SU-DHL-6 (cell line): ENCODE measurements around the gene MIF4GD.

ENCODE experiments used
- H2AFZ ChIP-seq: fragments of 200-600 bp; sonication (generic); 2 replicates; pipeline ENCODE4 v1.6.1; 2014; ENCODE audit warnings: low read depth, mild to moderate bottlenecking, moderate library complexity, mixed read lengths, antibody characterized with exemption, low read length; ENCODE audit not compliant: severe bottlenecking
- H3F3A ChIP-seq: fragments of 200-600 bp; shearing (Covaris generic); 2 replicates; pipeline ENCODE4 v1.6.0; 2016; ENCODE audit warnings: antibody characterized with exemption, mild to moderate bottlenecking; ENCODE audit not compliant: insufficient read depth
- H3K27ac ChIP-seq: fragments of 200-600 bp; sonication (generic); 2 replicates; pipeline ENCODE4 v1.5.1; 2016; ENCODE audit warnings: low read depth, mild to moderate bottlenecking, low read length, moderate library complexity, mixed read lengths
- H3K27me3 ChIP-seq: fragments of 200-600 bp; sonication (generic), shearing (Covaris generic); 2 replicates; pipeline ENCODE4 v1.6.0; 2014; ENCODE audit warnings: mild to moderate bottlenecking, low read length
- H3K36me3 ChIP-seq: fragments of 200-600 bp; sonication (generic); 2 replicates; pipeline ENCODE4 v1.6.1; 2014; ENCODE audit warnings: mild to moderate bottlenecking, low read length, mixed read lengths
- H3K4me2 ChIP-seq: fragments of 300-600, 200-600 bp; shearing (Covaris generic), sonication (generic); 2 replicates; pipeline ENCODE4 v1.6.0; 2014; ENCODE audit warnings: low read length, low read depth, mild to moderate bottlenecking; ENCODE audit not compliant: poor library complexity, severe bottlenecking
- H3K4me3 ChIP-seq: fragments of 200-600 bp; sonication (generic); 2 replicates; pipeline ENCODE4 v1.5.1; 2014; ENCODE audit warnings: antibody characterized with exemption, low read length, mild to moderate bottlenecking, mixed read lengths; ENCODE audit not compliant: insufficient read depth, poor library complexity, severe bottlenecking
- H3K79me2 ChIP-seq: fragments of 200-600 bp; sonication (generic); 2 replicates; pipeline ENCODE4 v1.6.1; 2014; ENCODE audit warnings: mild to moderate bottlenecking, low read length, moderate library complexity; ENCODE audit not compliant: insufficient read depth
- H3K9ac ChIP-seq: fragments of 200-600 bp; sonication (generic); 2 replicates; pipeline ENCODE4 v1.7.0; 2014; ENCODE audit warnings: mild to moderate bottlenecking, low read length
- H3K9me2 ChIP-seq: fragments of 200-600 bp; sonication (generic); replicated peaks from 2 replicates; pipeline ENCODE4 v1.6.1; 2014; ENCODE audit warnings: low read length; ENCODE audit not compliant: insufficient read depth
- H3K9me3 ChIP-seq: fragments of 200-600 bp; sonication (generic); 2 replicates; pipeline ENCODE4 v1.6.1; 2014; ENCODE audit warnings: low read length, mixed read lengths; ENCODE audit not compliant: insufficient read depth
- H4K20me1 ChIP-seq: fragments of 200-600 bp; sonication (generic); 2 replicates; pipeline ENCODE4 v1.6.1; 2014; ENCODE audit warnings: low read depth, mild to moderate bottlenecking, antibody characterized with exemption, low read length, moderate library complexity, mixed read lengths
- CTCF ChIP-seq: fragments of 200-600 bp; sonication (generic); IDR thresholded peaks from one replicate; pipeline ENCODE4 v1.5.1; 2017; ENCODE audit warnings: antibody characterized with exemption, mild to moderate bottlenecking, low read length, moderate library complexity; ENCODE audit not compliant: insufficient read depth, poor library complexity, severe bottlenecking
- EZH2phosphoT487 ChIP-seq: fragments of 200-600 bp; sonication (generic), shearing (Covaris generic); conservative IDR thresholded peaks from 2 replicates; pipeline ENCODE4 v1.6.1; 2018; ENCODE audit warnings: mild to moderate bottlenecking, antibody characterized with exemption, low read length, moderate library complexity, mixed read lengths

Gene MIF4GD

DNA sequence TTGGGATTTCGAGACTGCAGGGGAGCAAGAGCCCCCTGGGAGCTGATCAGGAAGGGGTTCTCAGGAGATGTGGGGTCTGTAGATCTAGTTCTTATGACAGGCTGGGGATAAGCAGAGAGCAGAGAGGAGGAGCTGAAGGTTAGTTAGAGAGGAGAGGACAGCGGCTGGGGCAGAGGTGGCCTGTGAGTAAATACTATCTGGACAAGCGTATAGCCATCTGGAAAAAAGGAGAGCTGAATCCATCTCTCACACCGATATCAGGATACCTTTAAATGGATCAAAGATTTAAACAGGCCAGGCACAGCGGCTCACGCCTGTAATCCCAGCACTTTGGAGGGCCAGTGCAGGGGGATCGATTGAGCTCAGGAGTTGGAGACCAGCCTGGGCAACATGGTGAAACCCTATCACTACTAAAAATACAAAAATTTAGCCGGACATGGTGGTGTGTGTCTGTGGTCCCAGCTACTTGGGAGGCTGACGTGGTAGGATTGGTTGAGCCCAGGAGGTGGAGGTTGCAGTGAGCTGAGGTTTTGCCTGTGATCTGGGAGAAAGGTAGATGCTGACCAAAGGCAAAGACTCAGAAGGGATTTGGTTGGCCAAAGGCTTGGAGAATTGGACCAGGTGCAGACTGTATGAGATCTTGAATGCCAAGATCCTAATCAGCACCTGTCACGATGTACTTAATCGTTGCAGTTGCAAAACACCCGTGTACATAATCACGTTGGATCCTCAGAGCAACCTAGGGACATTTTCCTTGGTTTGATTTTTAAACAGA is 37.1 kb upstream of the MIF4GD start:
- Histone ChIP-seq H3K79me2 (no peaks in the 10 kb centered on the region), H2AFZ (no peak overlapping the region), H3F3A (no peaks in the 10 kb centered on the region), H3K9me2 (no peaks in the 10 kb centered on the region), H3K4me2 (no peak overlapping the region), H3K27me3 (no peaks in the 10 kb centered on the region), H4K20me1 (no peaks in the 10 kb centered on the region), H3K9me3 (no peaks in the 10 kb centered on the region), H3K36me3 (no peaks in the 10 kb centered on the region), H3K9ac (no peak overlapping the region), H3K27ac (no peak overlapping the region), H3K4me3 (no peak overlapping the region)
- no peak for TF ChIP-seq EZH2phosphoT487
- TF ChIP-seq CTCF = no peak

- no peak overlapping the region for H2AFZ ChIP-seq
- TF ChIP-seq CTCF (no peak), EZH2phosphoT487 (no peak)
- H3F3A ChIP-seq = peaks cover 23% of the 10 kb centered on the region
Measured at GRCh38 chr17:75301502-75302206, 30.6 kb upstream of the MIF4GD start.

DNA sequence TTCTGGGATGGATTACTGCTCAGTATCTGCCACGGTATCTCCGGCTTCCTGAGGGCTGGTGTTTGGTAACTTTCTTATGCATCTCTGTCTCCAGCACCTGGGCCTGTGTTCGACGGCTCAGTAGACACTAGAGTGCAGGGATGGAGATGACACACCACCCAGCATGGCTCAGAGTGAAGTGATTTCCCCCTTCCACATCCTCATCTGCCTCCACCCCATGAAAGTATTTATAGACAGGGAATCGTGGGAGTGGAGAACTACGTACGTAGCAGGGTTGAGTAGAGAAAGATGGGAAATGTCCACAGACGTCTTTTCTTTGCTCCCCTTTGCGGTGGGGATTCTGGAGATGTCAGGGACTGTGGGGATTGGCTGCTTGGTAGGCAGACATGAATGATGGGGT is 30.0 kb upstream of the MIF4GD start:
- Histone ChIP-seq H3K27ac (no peak overlapping the region), H3K27me3 (no peaks in the 10 kb centered on the region), H3K79me2 (no peaks in the 10 kb centered on the region), H3F3A (peaks cover 28% of the 10 kb centered on the region), H4K20me1 (no peaks in the 10 kb centered on the region), H3K9me3 (no peaks in the 10 kb centered on the region), H3K4me3 (no peak overlapping the region), H3K36me3 (no peaks in the 10 kb centered on the region), H2AFZ (no peak overlapping the region), H3K9me2 (no peaks in the 10 kb centered on the region), H3K9ac (no peak overlapping the region), H3K4me2 (no peak overlapping the region)
- TF ChIP-seq EZH2phosphoT487 (no peak), CTCF (no peak)

More at GRCh38 chr17:75301502-75302206, 30.6 kb upstream of the MIF4GD start:
- Histone ChIP-seq H3K36me3 (no peaks in the 10 kb centered on the region), H3K79me2 (no peaks in the 10 kb centered on the region), H4K20me1 (no peaks in the 10 kb centered on the region), H3K9me2 (no peaks in the 10 kb centered on the region), H3K4me3 (no peak overlapping the region), H3K9me3 (no peaks in the 10 kb centered on the region), H3K27me3 (no peaks in the 10 kb centered on the region), H3K27ac (no peak overlapping the region), H3K4me2 (no peak overlapping the region), H3K9ac (no peak overlapping the region)
